Endodermal cell (in vitro differentiated cells): Measurements from ENCODE around the gene LGALSL. TPM values are rescaled to one million over a fixed set of nuclear protein-coding genes. Genes with fewer than 3 reads are reported as not detected.

Source experiments
- DNase-seq: peaks from one replicate; pipeline ENCODE4 v3.0.0-alpha.2; 2017
- H3K27ac ChIP-seq: 2 replicates; pipeline ENCODE4 v1.5.1; 2013; ENCODE audit warnings: mild to moderate bottlenecking, low read depth, low read length, moderate library complexity
- H3K27me3 ChIP-seq: 2 replicates; pipeline ENCODE4 v1.6.1; 2013; ENCODE audit warnings: mild to moderate bottlenecking, low read length, moderate library complexity; ENCODE audit not compliant: insufficient read depth, control insufficient read depth, poor library complexity, severe bottlenecking
- H3K36me3 ChIP-seq: 2 replicates; pipeline ENCODE4 v1.7.0; 2013; ENCODE audit warnings: mild to moderate bottlenecking, low read length, moderate library complexity; ENCODE audit not compliant: control insufficient read depth, insufficient read depth
- H3K4me1 ChIP-seq: one replicate; pipeline ENCODE4 v1.7.0; 2013; ENCODE audit warnings: low read length; ENCODE audit not compliant: control insufficient read depth, insufficient read depth
- H3K4me3 ChIP-seq: 2 replicates; pipeline ENCODE4 v1.5.1; 2013; ENCODE audit warnings: mild to moderate bottlenecking, low read length, moderate library complexity
- H3K9ac ChIP-seq: 2 replicates; pipeline ENCODE4 v1.6.1; 2013; ENCODE audit warnings: mild to moderate bottlenecking, low read length, moderate library complexity; ENCODE audit not compliant: poor library complexity, severe bottlenecking; ENCODE audit errors: extremely low read depth
- H3K9me3 ChIP-seq: 2 replicates; pipeline ENCODE4 v1.6.1; 2013; ENCODE audit warnings: mild to moderate bottlenecking, low read length, moderate library complexity; ENCODE audit not compliant: control insufficient read depth
- H3K27ac Mint-ChIP-seq: 2 replicates; pipeline ENCODE4 v1.8.0; 2020; ENCODE audit warnings: mixed read lengths
- H3K27me3 Mint-ChIP-seq: 2 replicates; pipeline ENCODE4 v1.8.0; 2021; ENCODE audit warnings: mild to moderate bottlenecking, mixed read lengths; ENCODE audit not compliant: insufficient read depth
- H3K36me3 Mint-ChIP-seq: 2 replicates; pipeline ENCODE4 v1.8.0; 2020; ENCODE audit warnings: low read depth, mixed read lengths
- H3K4me1 Mint-ChIP-seq: 2 replicates; pipeline ENCODE4 v1.8.0; 2020; ENCODE audit warnings: mixed read lengths
- H3K4me3 Mint-ChIP-seq: 2 replicates; pipeline ENCODE4 v1.8.0; 2020; ENCODE audit warnings: mild to moderate bottlenecking, moderate library complexity, mixed read lengths
- H3K9me3 Mint-ChIP-seq: 2 replicates; pipeline ENCODE4 v1.8.0; 2020; ENCODE audit warnings: mild to moderate bottlenecking, mixed read lengths
- WGBS, 2 experiments: methylation state at CpG; one replicate each; pipeline versions ENCODE4 v1.1.5 to v1.1.7; 2013; ENCODE audit warnings: missing lambda C conversion rate in 2 of 2, mixed read lengths in 1 of 2; ENCODE audit not compliant: insufficient coverage in 1 of 2, insufficient read length in 1 of 2; 5-methylcytosine and 5-hydroxymethylcytosine counted together
- total RNA-seq, 2 donors: library from RNA; stranded (reverse); fragmentation: NEBNext Ultra II Directional in 1 of 2; extraction: Animal tissue kit (Norgen Biotek cat#: 25700) in 1 of 2; gene quantifications; 2 replicates in 1 of 2; 3 replicates in 1 of 2; pipeline ENCODE4 v1.2.1, GENCODE V29; 2021
- TF ChIP-seq, protein P1 (sequence below): fragments of 200-600 bp; sonication (generic); conservative IDR thresholded peaks from 2 replicates; pipeline ENCODE4 v1.5.0; 2021; ENCODE audit warnings: antibody characterized with exemption, mild to moderate bottlenecking

LGALSL gene
- total RNA-seq, 2 donors from 2014 or later = 22.5 to 41.7 TPM

GRCh38 chr2:64479259-64480117 lies 25.5 kb downstream of the LGALSL start:
- H3K9me3 Mint-ChIP-seq = no peaks in the 10 kb centered on the region
- Histone ChIP-seq H3K9me3 (no peaks in the 10 kb centered on the region), H3K27me3 (no peaks in the 10 kb centered on the region), H3K27ac (no peak overlapping the region), H3K36me3 (no peaks in the 10 kb centered on the region), H3K4me3 (no peak overlapping the region), H3K9ac (no peak overlapping the region), H3K4me1 (peaks cover 5% of the 10 kb centered on the region)
- no peak overlapping the region for H3K4me3 Mint-ChIP-seq
- no peaks in the 10 kb centered on the region for H3K36me3 Mint-ChIP-seq
- peaks cover 6% of the 10 kb centered on the region for H3K27me3 Mint-ChIP-seq
- DNase-seq = no peak
- TF ChIP-seq, protein P1, sequence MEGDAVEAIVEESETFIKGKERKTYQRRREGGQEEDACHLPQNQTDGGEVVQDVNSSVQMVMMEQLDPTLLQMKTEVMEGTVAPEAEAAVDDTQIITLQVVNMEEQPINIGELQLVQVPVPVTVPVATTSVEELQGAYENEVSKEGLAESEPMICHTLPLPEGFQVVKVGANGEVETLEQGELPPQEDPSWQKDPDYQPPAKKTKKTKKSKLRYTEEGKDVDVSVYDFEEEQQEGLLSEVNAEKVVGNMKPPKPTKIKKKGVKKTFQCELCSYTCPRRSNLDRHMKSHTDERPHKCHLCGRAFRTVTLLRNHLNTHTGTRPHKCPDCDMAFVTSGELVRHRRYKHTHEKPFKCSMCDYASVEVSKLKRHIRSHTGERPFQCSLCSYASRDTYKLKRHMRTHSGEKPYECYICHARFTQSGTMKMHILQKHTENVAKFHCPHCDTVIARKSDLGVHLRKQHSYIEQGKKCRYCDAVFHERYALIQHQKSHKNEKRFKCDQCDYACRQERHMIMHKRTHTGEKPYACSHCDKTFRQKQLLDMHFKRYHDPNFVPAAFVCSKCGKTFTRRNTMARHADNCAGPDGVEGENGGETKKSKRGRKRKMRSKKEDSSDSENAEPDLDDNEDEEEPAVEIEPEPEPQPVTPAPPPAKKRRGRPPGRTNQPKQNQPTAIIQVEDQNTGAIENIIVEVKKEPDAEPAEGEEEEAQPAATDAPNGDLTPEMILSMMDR = no peak
- H3K4me1 Mint-ChIP-seq = peaks cover 28% of the 10 kb centered on the region
- 91% methylated on average over 8 to 10 of the region's 10 CpGs for WGBS, 2 experiments
- no peak overlapping the region for H3K27ac Mint-ChIP-seq

DNA sequence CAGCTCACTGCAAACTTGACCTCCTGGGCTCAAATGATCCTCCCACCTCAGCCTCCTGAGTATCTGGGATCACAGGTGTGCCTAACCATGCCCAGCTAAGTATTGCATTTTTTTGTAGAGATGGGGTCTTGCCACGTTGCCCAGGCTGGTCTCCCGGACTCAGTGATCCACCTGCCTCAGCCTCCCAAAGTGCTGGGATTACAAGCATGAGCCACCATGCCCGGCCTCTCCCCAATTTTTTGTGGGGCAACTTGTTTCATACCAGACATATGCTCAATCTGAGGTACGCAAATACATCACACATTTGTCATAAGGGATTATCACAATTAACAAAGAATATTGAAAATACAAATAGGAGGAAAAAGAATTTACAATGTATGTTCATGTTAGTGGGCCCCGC lies 27.7 kb downstream of the LGALSL start:
- Histone ChIP-seq H3K9ac (no peak overlapping the region), H3K4me3 (no peak overlapping the region), H3K9me3 (no peaks in the 10 kb centered on the region), H3K27me3 (no peaks in the 10 kb centered on the region), H3K36me3 (no peaks in the 10 kb centered on the region), H3K4me1 (peaks cover 5% of the 10 kb centered on the region), H3K27ac (no peak overlapping the region)
- Mint-ChIP-seq H3K27me3 (peaks cover 14% of the 10 kb centered on the region), H3K9me3 (no peaks in the 10 kb centered on the region), H3K36me3 (no peaks in the 10 kb centered on the region), H3K4me1 (peaks cover 24% of the 10 kb centered on the region), H3K27ac (no peak overlapping the region), H3K4me3 (no peak overlapping the region)
- peak; percentile 7 for DNase-seq
- TF ChIP-seq, protein P1 = no peak
- WGBS, 2 experiments = 93 to 97% methylated on average over 3 to 5 of the region's 5 CpGs

GRCh38 chr2:64482243-64482642 lies 28.3 kb downstream of the LGALSL start:
- 88 to 100% methylated on average over 1 of the region's 1 CpG for WGBS, 2 experiments

More at GRCh38 chr2:64482243-64482642, 28.3 kb downstream of the LGALSL start:
- H3K9me3 Mint-ChIP-seq = no peaks in the 10 kb centered on the region
- no peak overlapping the region for H3K27ac Mint-ChIP-seq
- TF ChIP-seq, protein P1 = no peak
- no peaks in the 10 kb centered on the region for H3K9me3 ChIP-seq
- no peak for DNase-seq
- H3K4me3 Mint-ChIP-seq = no peak overlapping the region
- H3K36me3 ChIP-seq = no peaks in the 10 kb centered on the region
- no peaks in the 10 kb centered on the region for H3K36me3 Mint-ChIP-seq
- H3K4me1 ChIP-seq = peaks cover 5% of the 10 kb centered on the region
- H3K27me3 ChIP-seq = no peaks in the 10 kb centered on the region
- peaks cover 24% of the 10 kb centered on the region for H3K4me1 Mint-ChIP-seq
- H3K27me3 Mint-ChIP-seq = peaks cover 20% of the 10 kb centered on the region
- H3K27ac ChIP-seq = no peak overlapping the region
- H3K9ac ChIP-seq = no peak overlapping the region
- no peak overlapping the region for H3K4me3 ChIP-seq
